Endothelial cell of umbilical vein (primary cell): Measurements from ENCODE around the gene CSNK1D. TPM values are rescaled to one million over a fixed set of nuclear protein-coding genes. Genes with fewer than 3 reads are reported as not detected.

ENCODE experiments used
- BruUV-seq: library from RNA; stranded (reverse); fragments of 400-500 nt; replicated peaks from 2 replicates; lab custom pipeline; 2021; lab: Mats Ljungman, UMichigan
- CTCF ChIA-PET: fragments of 300-600, 350-600 bp; sonication (Branson Sonifier 250); formaldehyde crosslinking; loops from one replicate; lab custom pipeline; 2021; ENCODE audit warnings: antibody characterized with exemption, inconsistent platforms; lab: Charles Lee
- POLR2A ChIA-PET: fragments of 300-600, 350-600 bp; sonication (Branson Sonifier 250); formaldehyde crosslinking; loops from one replicate; lab custom pipeline; 2021; ENCODE audit warnings: antibody characterized with exemption, inconsistent platforms; lab: Charles Lee
- DNase-seq: peaks from one replicate; pipeline ENCODE4 v3.0.0-alpha.2; 2011; ENCODE audit warnings: low read depth, low spot score
- FAIRE-seq: peaks from 2 replicates; lab custom pipeline; 2011; peaks lifted over from hg19 to GRCh38; lab: Jason Lieb, UNC
- H2AFZ ChIP-seq: 2 replicates; pipeline ENCODE4 v1.6.0; 2012; ENCODE audit warnings: low read depth, low read length, control low read depth, inconsistent platforms
- H3K27ac ChIP-seq: 2 replicates; pipeline ENCODE4 v1.5.1; 2011; ENCODE audit warnings: low read depth, mild to moderate bottlenecking, control low read depth, low read length, moderate library complexity; ENCODE audit not compliant: insufficient read depth
- H3K27me3 ChIP-seq, 2 experiments: 2 replicates each; pipeline versions ENCODE4 v1.6.0 to v1.6.1; 2011; ENCODE audit warnings: low read length in 2 of 2, mixed read lengths in 1 of 2; ENCODE audit not compliant: control insufficient read depth in 2 of 2, insufficient read depth in 2 of 2
- H3K36me3 ChIP-seq, 2 experiments: 2 replicates in 1 of 2; 3 replicates in 1 of 2; pipeline ENCODE4 v1.5.1; 2011; ENCODE audit warnings: low read length in 2 of 2, mild to moderate bottlenecking in 1 of 2, moderate library complexity in 1 of 2; ENCODE audit not compliant: control insufficient read depth in 2 of 2, insufficient read depth in 2 of 2; ENCODE audit errors: extremely low read depth in 1 of 2
- H3K4me1 ChIP-seq: 3 replicates; pipeline ENCODE4 v1.5.1; 2011; ENCODE audit warnings: mild to moderate bottlenecking, low read length; ENCODE audit not compliant: control insufficient read depth, insufficient read depth; ENCODE audit errors: extremely low read depth
- H3K4me2 ChIP-seq: 2 replicates; pipeline ENCODE4 v1.6.1; 2011; ENCODE audit warnings: low read length, control low read depth, mixed read lengths; ENCODE audit not compliant: insufficient read depth
- H3K4me3 ChIP-seq, 3 experiments: fragments of 200-600 bp in 1 of 3; sonication (generic), shearing (Covaris generic) in 1 of 3; replicated peaks in 1 of 3; 2 replicates each; pipeline ENCODE4 v1.5.1; 2011 to 2016; ENCODE audit warnings: control low read depth in 3 of 3, low read length in 3 of 3, mild to moderate bottlenecking in 2 of 3, inconsistent platforms in 1 of 3, low read depth in 1 of 3, moderate library complexity in 1 of 3; ENCODE audit not compliant: insufficient read depth in 1 of 3
- H3K79me2 ChIP-seq: 2 replicates; pipeline ENCODE4 v1.6.0; 2012; ENCODE audit warnings: low read length, inconsistent platforms; ENCODE audit not compliant: control insufficient read depth, insufficient read depth
- H3K9ac ChIP-seq: replicated peaks from 2 replicates; pipeline ENCODE3; 2011; ENCODE audit warnings: low read length, control low read depth; ENCODE audit not compliant: insufficient read depth; ENCODE audit errors: extremely low read depth
- H3K9me1 ChIP-seq: replicated peaks from 3 replicates; pipeline ENCODE4 v1.6.0; 2011; ENCODE audit warnings: mild to moderate bottlenecking, low read length; ENCODE audit not compliant: control insufficient read depth, insufficient read depth; ENCODE audit errors: extremely low read depth
- H3K9me3 ChIP-seq: replicated peaks from 2 replicates; pipeline ENCODE4 v1.5.1; 2012; ENCODE audit warnings: low read length, inconsistent platforms; ENCODE audit not compliant: control insufficient read depth, insufficient read depth
- H4K20me1 ChIP-seq: replicated peaks from 2 replicates; pipeline ENCODE3; 2011; ENCODE audit warnings: mild to moderate bottlenecking, low read length; ENCODE audit not compliant: control insufficient read depth, insufficient read depth; ENCODE audit errors: extremely low read depth
- EZH2 ChIP-seq: IDR thresholded peaks from 2 replicates; pipeline ENCODE4 v1.6.1; 2012; ENCODE audit warnings: borderline replicate concordance, low read depth, mild to moderate bottlenecking, moderate library complexity, low read length, inconsistent platforms; ENCODE audit not compliant: severe bottlenecking
- FOS ChIP-seq: IDR thresholded peaks from 2 replicates; pipeline ENCODE4 v1.6.1; 2011; ENCODE audit warnings: mild to moderate bottlenecking, low read length, moderate library complexity, borderline replicate concordance; ENCODE audit not compliant: insufficient read depth
- GATA2 ChIP-seq: IDR thresholded peaks from 2 replicates; pipeline ENCODE4 v1.7.0; 2011; ENCODE audit warnings: low read depth, mild to moderate bottlenecking, moderate library complexity, mixed read lengths, low read length; ENCODE audit not compliant: insufficient read length, insufficient read depth
- JUN ChIP-seq: IDR thresholded peaks from 2 replicates; pipeline ENCODE4 v1.6.1; 2011; ENCODE audit warnings: borderline replicate concordance, low read depth; ENCODE audit not compliant: insufficient read length, insufficient read depth
- MYC ChIP-seq: IDR thresholded peaks from one replicate; pipeline ENCODE4 v1.6.1; 2011; ENCODE audit warnings: mild to moderate bottlenecking, low read depth, low read length
- POLR2A ChIP-seq: IDR thresholded peaks from 2 replicates; pipeline ENCODE4 v1.6.1; 2012; ENCODE audit warnings: low read depth, mild to moderate bottlenecking, control low read depth, low read length
- dilution Hi-C: fragments of 300-500 bp; cut with MboI; formaldehyde crosslinking; loops from one replicate; pipeline ENCODE4 v1.15.0; 2019; ENCODE audit warnings: low sequenced_read_pairs; ENCODE audit not compliant: extremely low pct_ligation_motif_present
- intact Hi-C: fragments of 100-400 bp; cut with micrococcal nuclease; formaldehyde crosslinking; loops from one replicate; pipeline ENCODE4 v1.10.0; 2022
- polyA plus RNA-seq, 4 experiments: library from polyadenylated mRNA; depleted of rRNA in 3 of 4; stranded (reverse) in 3 of 4; unstranded in 1 of 4; fragments of >200 nt; gene quantifications; 2 replicates each; pipeline versions ENCODE4 v1.2.1 to v1.2.3, GENCODE V29; 2011 to 2012; ENCODE audit warnings: missing spikeins in 1 of 4
- total RNA-seq: library from RNA; stranded (reverse); gene quantifications from 2 replicates; pipeline ENCODE4 v1.2.3, GENCODE V29; 2021
- TF ChIP-seq, protein P1 (sequence below), 2 donors: IDR thresholded peaks; 1 replicate in 1 of 2; 2 replicates in 1 of 2; pipeline ENCODE4 v1.5.1; 2011; ENCODE audit warnings: low read length in 2 of 2, mild to moderate bottlenecking in 2 of 2, moderate library complexity in 2 of 2, control low read depth in 1 of 2, inconsistent platforms in 1 of 2, low read depth in 1 of 2; ENCODE audit not compliant: insufficient read depth in 1 of 2; ENCODE audit errors: extremely low read depth in 1 of 2
- TF ChIP-seq, protein P2 (sequence below): IDR thresholded peaks from 2 replicates; pipeline ENCODE4 v1.6.1; 2011; ENCODE audit not compliant: insufficient read depth, insufficient read length

The CSNK1D gene
- total and polyA plus RNA-seq, 2 donors (not counting 3 experiments of a cell fraction or from before 2014, with no cell fraction given): 127 to 155 TPM

DNA sequence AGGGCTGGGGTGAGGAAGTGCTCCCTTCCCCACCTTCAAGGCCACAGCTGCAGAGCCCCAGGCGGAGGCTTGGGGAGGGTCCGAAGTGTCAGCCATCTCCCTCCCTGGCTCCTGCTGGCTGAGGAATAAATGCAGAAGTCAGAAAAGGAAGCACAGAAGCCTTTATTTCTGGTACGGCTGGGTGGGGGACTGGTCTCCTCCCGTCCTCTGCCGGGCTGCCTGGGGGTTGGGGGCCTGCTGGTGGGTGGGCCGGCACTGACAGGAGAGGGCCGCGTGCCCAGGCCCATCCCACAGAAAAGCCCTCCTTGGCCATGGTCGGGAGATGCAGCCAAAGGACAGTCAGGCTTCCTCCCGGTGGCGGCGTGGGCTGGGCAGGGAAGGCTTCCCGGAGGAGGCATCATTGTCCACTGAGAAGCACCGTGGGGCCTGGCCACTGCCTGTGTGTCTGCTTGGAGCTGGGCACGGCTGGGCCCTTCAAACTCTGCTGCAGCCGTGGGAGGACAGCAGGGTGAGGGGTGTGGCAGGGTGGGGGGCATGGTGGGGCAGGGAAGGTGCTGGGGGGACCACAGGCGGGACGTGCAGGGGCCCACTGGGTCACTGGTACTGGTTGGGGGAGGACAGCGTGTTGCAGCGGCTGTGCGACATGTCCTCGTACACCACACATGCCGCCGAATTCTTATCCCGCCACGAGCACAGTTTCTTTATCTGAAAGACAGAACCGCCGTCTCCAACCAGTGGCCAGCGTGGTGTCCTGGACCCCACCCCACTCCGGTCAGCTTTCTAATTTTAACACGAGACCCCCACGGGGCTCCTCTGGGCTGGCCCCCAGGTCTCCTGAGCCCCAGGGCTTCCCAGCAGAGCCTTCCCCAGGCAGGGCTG is 41.5 kb upstream of the CSNK1D start:
- Histone ChIP-seq H3K4me2 (no peak overlapping the region), H3K4me3 (no peak overlapping the region), H3K9me3 (no peaks in the 10 kb centered on the region), H3K27ac (no peak overlapping the region), H3K4me1 (no peaks in the 10 kb centered on the region), H2AFZ (no peak overlapping the region), H3K36me3 (no peaks in the 10 kb centered on the region), H3K79me2 (no peaks in the 10 kb centered on the region), H3K9ac (no peak overlapping the region), H3K9me1 (no peaks in the 10 kb centered on the region), H3K27me3 (peaks cover 0 to 3% of the 10 kb centered on the region in 2 experiments), H4K20me1 (no peaks in the 10 kb centered on the region)
- FAIRE-seq: no peak
- DNase-seq: no peak
- CTCF ChIA-PET: no interaction called here
- no TSS peak for BruUV-seq
- POLR2A ChIA-PET: no interaction called here
- intact Hi-C loops: no loop called here
- dilution Hi-C loops: no loop called here
- TF ChIP-seq, protein P1, sequence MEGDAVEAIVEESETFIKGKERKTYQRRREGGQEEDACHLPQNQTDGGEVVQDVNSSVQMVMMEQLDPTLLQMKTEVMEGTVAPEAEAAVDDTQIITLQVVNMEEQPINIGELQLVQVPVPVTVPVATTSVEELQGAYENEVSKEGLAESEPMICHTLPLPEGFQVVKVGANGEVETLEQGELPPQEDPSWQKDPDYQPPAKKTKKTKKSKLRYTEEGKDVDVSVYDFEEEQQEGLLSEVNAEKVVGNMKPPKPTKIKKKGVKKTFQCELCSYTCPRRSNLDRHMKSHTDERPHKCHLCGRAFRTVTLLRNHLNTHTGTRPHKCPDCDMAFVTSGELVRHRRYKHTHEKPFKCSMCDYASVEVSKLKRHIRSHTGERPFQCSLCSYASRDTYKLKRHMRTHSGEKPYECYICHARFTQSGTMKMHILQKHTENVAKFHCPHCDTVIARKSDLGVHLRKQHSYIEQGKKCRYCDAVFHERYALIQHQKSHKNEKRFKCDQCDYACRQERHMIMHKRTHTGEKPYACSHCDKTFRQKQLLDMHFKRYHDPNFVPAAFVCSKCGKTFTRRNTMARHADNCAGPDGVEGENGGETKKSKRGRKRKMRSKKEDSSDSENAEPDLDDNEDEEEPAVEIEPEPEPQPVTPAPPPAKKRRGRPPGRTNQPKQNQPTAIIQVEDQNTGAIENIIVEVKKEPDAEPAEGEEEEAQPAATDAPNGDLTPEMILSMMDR (IDR thresholded peaks at IDR 0.05; ENCODE audit: extremely low read depth in 1 of 2, insufficient read depth in 1 of 2, low read depth in 1 of 2, low read length in 2 of 2): no peak
- TF ChIP-seq GATA2 (no peak), POLR2A (no peak), FOS (no peak), EZH2 (no peak), JUN (no peak), MYC (no peak)
- TF ChIP-seq, protein P2, sequence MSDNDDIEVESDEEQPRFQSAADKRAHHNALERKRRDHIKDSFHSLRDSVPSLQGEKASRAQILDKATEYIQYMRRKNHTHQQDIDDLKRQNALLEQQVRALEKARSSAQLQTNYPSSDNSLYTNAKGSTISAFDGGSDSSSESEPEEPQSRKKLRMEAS: no peak
